CD1c-positive myeloid dendritic cell (primary cell): ENCODE results near the gene LRRC27.
"Not testable (repeated sequence)": the region's sequence is repeated elsewhere in the genome, so short reads cannot be mapped to it uniquely, and the experiment has no call there.

Experiments used
- DNase-seq: peaks from one replicate; pipeline ENCODE4 v3.0.0-alpha.2; 2016; ENCODE audit errors: extremely low spot score

LRRC27 gene

DNA sequence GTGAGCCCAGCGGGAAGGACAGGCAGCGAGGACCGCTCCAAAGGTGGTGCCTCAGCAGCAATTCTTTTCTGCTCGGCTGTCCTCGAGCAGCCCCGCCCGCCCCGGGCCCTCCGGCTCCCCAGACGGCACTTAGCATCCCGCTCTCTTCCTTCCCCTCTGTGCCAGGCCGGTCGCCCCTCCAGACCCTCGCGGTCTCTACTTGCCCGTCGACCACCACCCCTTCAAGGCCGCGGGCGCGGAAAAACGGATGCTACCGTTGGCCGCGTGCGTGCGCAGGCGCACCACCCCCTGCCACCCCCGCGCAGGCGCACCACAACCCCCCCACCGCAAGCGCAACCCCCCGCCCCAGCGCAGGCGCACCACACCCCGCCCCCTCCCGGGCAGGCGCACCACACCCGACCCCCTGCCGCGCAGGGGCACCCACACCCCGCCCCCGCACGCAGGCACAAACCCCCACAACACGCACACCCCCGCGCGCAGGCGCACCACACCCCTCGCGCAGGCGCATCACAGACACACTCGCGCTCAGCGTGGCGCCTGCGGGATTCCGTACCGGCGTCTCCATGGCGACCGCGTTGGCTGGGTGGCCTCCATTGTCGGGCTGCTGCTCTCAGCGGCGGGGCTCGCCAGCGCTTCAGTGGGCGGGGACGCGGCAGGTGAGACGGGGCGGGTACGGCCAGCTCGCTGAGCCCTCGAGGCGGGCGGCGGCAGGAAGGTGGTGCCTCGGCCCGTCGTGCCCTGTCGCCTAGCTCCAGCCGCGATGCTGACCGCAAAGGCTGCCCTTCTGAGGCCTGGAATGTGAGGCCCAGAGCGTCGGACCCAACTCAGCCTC, at the start of gene LRRC27:
Gene LRRC27 (plus strand): TSS at position 593 of the 832 bp plus-strand sequence. CDS start 1,332 bp downstream, outside the sequence.
- peak; percentile 97 for DNase-seq

DNA sequence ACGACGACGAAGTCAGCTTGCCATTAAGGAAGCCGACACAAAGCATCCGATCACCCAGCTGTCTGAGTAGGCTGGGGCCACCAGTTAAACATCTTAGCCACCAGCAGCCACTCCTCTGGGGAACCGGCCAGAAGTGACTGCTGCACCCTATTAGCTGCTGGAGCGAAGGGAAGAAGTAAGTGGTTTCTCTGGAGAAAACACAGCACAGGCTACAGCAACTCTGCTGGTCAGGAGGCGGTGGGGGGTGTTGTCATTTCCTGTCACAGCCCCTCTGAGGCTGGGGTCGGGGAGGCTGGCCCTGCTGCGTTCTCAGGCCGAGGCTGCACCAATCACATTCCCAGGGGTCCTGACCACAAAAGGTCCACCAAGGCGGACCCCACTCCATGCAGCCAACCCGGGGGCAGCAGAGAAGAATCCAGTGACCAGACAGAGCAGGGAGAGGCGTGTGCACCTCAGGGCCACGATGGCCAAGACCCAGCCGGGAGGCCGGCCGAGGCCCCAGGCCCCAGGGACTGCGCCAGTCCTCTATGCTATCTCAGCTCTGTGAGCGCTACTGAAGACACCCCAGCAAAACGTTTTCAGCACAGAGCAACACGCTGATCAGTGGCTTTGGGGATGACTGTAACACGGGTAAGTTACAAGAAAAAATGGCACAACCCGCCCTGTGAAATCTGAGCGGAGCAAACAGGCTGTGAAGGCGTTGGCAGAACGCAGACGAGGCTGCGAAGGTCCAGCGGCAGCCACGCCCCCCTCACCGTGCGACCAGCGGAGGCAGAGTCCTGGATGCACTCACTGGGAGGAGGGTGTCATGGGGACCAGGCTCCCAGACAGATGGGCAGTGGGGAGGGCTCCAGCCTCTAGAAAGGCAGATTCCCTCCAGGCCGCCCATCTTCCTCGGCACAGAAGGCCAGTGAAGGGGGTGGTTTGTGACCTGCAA, 49.1 kb upstream of the LRRC27 start:
- DNase-seq, result no peak

DNA sequence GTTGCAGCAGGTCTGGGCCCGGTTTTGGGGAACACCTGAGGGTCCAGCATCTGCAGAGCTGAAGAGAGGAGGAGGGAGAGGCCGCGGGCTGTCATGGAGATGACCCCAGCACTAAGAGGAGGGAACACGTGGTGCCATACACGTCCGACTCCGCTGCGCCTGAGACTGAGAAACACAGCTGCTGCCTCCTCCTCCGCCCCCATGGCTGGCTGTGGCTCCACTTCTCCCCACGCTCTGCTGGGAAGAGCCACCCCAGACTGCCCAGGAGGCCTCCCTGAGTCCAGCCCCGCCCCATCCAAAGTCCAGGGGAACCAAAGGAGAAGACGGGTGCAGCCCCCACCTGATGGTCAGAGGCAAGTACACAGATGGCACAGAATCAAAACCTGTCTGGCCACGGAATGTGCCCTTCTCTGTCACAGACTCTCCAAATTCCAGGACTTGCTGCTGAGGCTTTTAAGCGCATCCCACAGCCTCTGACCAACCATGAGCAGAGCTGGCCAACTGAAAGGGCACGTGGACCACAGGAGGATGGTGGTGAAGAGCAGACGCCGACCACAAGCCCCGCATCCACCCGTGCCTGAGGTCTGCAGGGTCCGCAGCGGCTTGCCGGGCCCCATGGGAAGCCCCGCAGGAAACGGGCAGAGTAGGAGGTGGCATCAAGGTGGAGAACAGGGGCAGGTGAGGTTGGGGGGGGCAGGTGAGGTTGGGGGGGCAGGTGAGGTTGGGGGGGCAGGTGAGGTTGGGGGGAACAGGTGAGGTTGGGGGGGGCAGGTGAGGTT, 48.2 kb upstream of the LRRC27 start:
- DNase-seq, result no peak

DNA sequence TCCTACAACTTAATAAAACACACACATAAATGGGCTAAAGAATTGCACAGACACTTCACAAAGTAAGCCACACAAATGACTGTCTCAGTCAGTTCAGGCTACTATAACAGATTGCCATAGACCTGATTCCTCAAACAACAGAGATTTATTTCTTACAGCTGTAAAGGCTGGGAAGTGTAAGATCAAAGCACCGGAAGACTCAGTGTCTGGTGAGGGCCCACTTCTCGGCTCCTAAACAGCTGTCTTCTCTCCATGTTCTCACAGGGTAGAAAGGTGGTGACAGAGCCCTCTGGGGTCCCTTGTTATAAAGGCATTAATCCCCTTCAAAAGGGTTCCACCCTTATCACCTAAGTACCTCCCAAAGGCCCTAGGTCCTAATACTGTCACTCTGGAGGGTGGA, 42.6 kb upstream of the LRRC27 start:
- no peak for DNase-seq

DNA sequence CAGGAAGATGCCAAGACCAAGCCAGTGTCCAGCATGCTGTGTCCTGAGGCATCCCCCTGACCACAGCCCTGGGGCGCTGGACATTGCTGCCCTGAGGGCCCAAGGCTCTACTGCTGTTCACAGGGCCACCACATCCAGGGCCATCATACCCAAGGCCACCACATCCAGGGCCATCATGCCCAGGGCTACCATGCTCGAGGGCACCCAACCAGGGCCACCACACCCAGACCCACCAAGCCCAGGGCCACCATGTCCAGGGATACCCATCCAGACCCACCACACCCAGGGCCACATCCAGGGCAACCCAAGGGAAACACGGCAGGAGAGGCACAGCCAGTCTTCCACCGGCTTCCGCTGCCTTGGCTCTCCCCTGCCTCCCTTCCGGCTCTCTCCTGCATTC, 41.4 kb upstream of the LRRC27 start:
- DNase-seq, result no peak

DNA sequence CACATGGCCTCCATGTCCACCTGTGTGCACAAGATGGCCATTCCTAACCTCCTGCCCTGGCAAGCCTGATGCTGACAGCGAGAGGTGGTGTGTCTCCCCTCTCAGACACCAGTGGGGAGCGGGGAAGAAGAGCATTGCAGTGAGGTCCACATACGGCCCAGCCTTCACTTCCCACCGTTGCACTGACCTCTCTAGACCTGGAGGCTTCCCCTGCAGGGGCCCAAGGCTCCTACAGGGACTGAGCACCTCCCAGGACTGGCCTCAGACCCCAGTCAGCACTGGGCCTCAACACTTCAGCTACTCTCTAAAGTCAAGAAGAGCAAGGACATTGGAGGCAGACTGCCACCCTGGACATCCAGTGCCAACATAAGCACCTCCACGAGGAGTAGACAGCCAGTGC, 40.2 kb upstream of the LRRC27 start:
- no peak for DNase-seq

DNA sequence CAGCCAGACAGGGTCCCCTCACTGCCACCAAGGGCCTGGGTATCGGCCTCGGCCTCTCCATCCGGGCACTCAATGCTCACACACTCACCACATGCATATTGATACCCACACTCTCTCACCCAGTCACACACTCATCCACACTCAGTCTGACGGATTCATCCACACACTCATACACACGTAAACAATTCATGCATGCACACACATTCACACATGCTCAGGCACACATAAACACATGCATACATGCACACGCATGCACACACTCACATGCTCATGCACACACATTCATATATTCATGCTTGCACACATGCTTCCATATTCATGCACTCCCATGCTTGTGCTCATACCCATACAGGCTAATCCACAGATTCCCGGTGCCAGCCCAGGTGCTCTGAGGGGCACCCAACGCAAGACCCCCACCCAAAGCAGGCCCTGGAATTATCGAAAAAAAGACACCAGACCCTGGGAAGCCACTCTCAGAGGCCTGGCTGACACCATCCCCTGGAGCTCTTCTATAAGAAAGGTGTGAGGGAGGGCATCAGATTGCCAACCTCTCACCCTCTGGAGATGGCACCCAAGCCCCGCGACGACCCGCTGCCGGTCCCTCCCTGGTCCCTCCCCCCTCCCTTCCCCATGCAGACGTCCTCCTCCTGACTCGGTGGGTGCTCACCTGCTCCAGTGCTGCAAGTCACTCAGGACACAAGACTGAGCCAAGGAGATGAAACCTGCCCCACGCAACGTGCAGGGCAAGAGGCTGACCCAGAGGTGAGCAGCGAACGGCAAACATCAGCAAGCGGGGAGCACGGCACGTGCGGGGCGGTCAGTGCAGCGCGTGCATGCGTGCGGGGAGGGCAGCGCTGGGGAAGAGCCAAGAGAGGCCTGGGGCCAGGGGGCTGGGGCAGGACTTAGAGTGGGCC, 39.4 kb upstream of the LRRC27 start:
- DNase-seq, result no peak

DNA sequence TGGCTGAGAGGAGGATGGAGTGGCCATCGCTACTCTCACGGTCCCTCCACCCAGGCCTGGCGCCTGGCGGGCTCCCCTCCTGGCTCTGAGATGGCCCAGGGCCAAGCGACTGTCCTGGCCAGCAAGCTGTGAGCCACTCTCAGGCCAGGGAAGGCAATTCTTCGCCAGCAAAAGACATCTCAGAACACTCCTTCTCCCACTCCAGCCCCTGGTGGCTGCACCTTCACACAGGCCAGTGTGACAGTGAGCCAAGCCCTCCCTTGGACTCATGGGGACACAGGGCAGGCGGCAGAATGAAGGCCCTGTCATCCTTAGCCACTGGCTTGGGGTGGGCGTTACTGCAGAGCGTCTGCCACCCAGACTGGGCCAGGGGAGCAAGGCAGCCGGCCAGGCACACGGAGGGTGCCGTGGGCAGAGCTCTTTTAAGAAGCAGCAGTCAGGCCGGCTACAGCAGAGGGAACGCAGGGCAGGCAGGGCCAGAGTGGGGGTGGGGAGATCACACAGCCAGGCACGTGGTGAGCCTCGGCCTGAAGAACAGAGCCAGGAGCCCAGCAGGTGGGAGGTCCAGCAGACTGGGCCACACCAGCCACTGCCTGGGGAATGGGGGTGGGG, 38.7 kb upstream of the LRRC27 start:
- no peak for DNase-seq

DNA sequence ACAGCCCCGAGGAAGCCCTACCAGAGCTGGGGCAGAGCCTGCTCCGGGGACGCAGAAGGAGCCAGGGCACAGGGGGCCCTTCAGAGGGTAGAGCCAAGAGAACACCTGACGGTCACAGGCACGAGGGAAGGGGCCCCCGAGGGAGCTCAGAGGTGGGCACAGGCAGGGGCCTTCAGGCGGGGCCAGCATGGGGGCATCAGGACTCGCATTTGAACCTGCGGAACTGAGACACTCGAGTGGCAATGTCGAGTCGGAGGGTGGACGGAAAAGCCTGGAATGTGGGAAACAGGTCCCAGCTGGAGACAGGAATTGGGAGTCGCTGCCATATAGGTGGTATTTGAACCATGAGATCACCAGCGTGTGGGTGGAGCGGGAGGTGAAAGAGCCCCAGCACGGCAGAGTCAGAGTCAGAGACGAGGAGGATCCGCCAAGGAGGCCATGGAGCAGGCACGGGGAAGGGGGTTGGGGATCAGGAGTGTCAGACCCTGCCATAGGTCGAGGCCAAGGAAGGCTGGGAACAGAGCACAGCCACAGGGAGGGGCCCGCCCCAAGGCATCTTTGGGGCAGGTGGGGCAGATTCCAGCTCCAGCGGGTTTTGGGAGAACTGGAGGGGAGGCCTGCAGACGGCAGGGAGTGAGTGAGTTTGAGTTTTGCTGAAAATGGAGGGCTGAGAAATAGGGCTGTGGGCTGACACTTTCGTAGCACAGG, 38.0 kb upstream of the LRRC27 start:
- DNase-seq, result no peak

DNA sequence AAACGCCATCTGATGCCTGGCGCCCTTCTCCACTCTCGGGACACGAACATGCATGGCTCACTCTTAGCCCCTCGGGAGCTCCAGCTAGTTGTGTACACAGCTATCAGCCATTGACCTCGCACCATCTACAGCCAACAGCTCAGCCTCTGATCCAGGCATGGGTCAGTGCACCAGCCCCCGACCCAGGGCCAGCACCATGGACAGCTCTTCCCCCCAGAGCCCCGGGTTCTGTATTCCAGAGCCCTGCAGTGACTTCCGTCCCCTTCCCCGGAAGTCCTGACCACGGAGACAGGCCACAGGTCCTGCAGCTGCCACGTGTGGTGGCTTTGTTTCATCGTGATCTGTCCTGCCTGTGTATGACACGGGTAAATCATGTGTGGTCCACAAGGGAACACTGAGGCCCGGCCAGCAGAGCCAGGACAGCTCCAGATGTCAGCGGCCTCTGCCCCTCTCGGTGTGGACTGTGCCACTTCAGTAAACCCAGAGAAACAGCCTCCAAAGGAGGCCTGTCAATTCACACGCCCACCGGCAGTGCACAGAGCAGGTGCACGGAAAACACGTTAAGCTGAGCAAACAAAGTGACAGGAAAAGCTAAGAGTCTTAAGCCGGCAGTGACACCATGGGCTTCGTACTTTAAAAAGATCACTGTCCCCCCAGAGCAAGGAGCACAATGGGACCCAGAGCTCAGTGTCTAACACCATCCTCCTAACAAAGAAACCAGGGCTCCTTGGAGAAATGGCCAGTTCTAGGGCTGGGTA, 37.3 kb upstream of the LRRC27 start:
- no peak for DNase-seq

DNA sequence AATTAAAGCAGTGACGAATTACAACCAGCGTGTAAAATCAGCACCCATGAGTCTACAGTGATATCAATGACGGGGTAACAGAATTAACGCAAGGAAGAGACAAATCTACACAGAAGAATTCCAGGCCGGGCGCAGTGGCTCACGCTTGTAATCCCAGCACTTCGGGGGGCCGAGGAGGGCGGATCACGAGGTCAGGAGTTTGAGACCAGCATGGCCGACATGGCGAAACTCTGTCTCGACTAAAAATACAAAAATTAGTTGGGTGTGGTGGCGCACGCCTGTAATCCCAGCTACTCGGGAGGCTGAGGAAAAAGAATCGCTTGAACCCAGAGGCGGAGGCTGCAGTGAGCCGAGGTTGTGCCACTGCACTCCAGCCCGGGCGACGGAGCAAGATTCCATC, 36.5 kb upstream of the LRRC27 start:
- DNase-seq, result not testable (repeated sequence)

DNA sequence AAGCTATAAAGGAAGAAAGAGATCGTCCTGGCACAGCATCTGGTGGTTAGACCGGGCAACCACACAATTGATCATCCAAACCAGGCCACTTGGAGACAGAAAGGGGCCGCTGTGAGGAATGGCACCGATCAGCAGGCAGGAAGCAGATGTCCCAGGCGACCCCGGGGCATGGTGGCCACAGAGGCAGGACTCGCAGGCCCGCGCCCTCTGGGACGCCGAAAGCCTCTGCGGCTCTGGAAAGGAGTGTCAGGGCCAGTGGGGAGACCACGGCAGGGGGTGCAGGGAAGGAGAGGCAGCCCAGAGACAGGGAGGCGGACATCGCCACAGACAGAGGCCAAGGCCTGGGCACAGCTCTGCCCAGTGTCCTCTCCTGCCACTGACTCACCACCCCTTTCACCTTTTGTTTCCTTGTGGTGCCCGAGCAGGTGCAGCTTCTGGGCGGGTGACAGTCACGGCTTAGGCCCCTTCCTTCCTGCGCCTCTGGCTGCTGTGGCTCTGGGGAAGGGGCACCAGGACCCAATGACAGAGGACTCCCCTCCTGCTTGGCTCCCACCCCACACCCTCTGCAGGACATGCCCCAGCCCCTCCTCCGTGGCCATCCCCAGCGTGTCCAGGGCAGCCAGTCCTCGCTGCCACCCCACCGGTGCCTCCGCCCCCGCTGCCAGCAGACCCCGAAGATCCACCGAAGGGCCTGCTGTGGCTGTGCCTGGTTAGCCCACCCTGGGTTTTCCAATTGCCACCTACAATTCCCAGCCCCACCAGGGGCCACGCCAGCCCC, 35.1 kb upstream of the LRRC27 start:
- DNase-seq, result no peak

DNA sequence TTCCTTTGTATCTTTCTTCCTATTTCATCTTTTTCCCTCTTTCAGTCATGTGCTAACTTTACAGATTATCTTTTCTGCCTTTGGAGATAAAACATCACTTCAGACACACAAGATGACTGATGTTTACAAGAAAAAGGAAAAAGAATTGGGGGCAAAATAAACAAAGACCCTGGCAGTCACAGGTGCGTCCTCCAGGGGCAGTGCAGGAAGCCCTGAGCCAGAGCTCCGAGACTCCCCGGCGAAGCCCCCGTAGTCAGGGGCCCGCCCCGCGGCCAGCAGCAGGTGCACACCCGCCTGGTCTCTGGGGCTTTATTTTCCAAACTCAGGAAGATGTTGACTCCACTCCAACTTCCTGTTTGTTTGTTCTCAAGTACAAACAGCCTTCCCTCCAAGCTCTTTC, 34.5 kb upstream of the LRRC27 start:
- no peak for DNase-seq

DNA sequence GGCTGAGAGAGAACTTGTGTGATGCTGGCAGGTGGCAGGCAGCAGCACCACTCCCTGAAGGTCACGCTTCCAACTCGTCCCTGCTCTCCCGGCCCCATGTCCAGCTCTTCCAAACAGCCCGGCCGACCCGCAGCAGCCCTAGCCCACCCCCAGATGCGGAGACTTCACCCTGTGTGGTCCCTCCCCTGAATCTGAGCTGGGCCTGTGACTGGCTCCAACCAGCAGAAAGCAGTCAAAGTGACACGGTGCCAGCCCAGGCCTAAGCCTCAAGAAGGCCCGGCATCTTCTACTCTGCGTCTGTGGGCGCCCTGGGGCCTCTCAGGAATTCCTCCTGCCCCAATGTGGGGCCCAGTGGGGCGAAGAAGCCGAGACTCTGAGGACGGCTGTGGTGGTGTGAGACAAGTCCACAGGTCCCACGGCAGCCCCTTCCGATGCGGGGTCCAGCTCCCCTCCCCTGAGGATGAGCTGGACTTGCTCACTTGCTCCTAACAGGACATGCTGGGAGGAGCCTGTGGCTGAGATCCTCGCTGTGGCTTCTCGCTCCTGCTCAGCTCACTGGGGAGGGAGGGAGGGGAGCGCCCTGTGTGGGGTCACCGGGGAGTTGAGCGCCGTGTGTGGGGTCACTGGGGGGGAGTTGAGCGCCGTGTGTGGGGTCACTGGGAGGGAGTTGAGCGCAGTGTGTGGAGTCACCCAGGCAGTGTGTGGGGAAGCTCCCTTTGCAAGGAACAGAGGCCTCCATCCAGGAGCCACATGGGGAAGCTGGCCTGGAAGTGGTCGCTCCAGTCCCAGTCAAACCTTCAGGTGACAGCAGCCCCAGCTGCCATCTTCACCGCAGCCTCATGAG, 33.7 kb upstream of the LRRC27 start:
- DNase-seq, result no peak

DNA sequence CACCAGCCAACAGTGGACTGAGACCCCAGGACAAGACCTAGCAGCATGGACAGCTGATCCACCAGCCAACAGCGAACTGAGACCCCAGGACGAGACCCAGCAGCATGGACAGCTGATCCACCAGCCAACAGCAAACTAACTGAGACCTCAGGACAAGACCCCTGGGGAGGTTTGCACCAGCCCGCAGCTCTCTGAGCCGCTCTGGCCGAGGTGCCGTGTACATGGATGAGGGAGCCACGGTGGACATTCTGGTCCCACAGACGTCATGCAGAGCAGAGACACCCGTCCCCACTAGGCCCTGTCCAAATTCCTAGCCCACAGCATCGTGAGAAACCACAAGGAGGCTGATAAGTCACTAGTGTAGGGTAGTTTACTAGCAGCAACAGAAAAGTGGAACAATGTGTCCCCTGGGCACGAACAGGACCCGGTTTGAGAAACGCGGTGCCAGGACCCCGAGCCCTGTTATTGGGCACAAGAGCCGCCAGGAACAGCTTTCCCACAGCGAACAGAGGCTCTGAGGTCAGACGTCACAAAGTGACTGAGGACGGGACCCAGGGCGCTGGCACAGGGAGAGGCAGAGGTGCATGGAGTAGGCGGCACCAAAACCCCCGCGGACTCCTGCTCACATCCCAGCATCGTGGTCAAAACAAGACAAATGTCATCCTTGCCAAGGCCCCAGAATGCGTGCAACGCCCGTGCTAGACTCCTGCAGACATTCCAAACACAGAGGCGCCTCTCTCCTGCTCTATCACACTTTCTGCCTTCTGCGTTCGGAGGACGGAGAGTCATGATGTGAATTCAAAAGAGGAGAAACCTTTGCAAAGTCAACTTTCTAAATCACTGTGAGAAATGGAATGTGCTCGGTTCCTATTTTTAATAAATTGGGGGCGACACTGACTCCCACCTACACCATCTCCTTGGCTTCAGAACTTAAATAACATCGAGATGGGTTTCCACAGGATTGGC, 32.3 kb upstream of the LRRC27 start:
- DNase-seq, result no peak

DNA sequence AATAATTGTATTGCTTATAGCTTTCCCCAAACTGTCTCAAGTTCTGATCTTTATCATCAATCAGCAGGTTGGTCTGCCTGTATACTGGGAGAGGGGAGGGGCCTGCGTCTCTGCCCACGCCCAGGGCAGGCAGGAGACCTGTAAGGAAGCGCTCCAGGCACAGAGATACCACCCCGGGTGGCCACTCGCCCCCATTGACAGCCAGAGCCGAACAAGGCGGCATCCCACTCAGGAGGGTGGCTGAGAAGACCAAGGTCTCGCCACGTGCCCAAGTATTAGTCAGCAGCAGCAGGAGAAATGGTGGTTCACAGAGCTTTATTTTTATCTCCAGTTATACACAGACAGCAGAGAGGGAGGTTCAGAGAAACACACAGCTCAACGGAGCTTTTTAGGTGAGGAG, 31.4 kb upstream of the LRRC27 start:
- no peak for DNase-seq
